ENCODE results near the gene RBM48. TPM values are rescaled to one million over a fixed set of nuclear protein-coding genes. Genes with fewer than 3 reads are reported as not detected.

RBM48 gene
- total and polyA plus RNA-seq, 9 of the 15 experiments (the other 6 are each of a cell fraction or from before 2014, with no cell fraction given): 9.9 to 35.1 (median 16.3) TPM

GRCh38 chr7:92547579-92547978 lies 19.0 kb downstream of the RBM48 start:
- no peak overlapping the region for H3K4me3 ChIP-seq
- no peak overlapping the region for H3K27ac ChIP-seq (ENCODE audit: extremely low read depth, low read depth, low read length)
- ChIA-PET CTCF (ENCODE audit: low intra/inter-chr PET ratio) (no interaction called here), POLR2A (interaction anchor here (0.9 kb wide), 1 partner anchor 37 kb away, joined by 3 read pairs; no protein-coding TSS in a partner anchor)
- no peaks in the 10 kb centered on the region for H4K20me1 ChIP-seq (replicated peaks; ENCODE audit: control insufficient read depth, insufficient read depth, low read length)
- no peak for TF ChIP-seq SIRT6 (IDR thresholded peaks at IDR 0.05; ENCODE audit: low read depth, low read length)
- no peak for TF ChIP-seq RFX5 (IDR thresholded peaks at IDR 0.05; ENCODE audit: low read depth, low read length)
- no peak for TF ChIP-seq ZNF143 (CRISPR knock-in tag; IDR thresholded peaks at IDR 0.05)
- no peak for TF ChIP-seq ZKSCAN1 (IDR thresholded peaks at IDR 0.05; ENCODE audit: low read depth, low read length)
- no peak for TF ChIP-seq SUPT5H (IDR thresholded peaks at IDR 0.05)
- TF ChIP-seq ZBED1 (IDR thresholded peaks at IDR 0.05): no peak
- no peak for TF ChIP-seq ETV6 (IDR thresholded peaks at IDR 0.05; ENCODE audit: borderline replicate concordance in 1 of 2, low read depth in 2 of 2, low read length in 1 of 2)
- TF ChIP-seq ETV6 (CRISPR knock-in tag; IDR thresholded peaks at IDR 0.05; ENCODE audit: borderline replicate concordance): no peak
- no peak for TF ChIP-seq ZBTB9 (CRISPR knock-in tag; IDR thresholded peaks at IDR 0.05)
- no peak for TF ChIP-seq POLR2AphosphoS2 (IDR thresholded peaks at IDR 0.05; ENCODE audit: low read length)
- WGBS (ENCODE audit: insufficient coverage, low coverage, missing lambda C conversion rate): 10% methylated on average over 6 of the region's 6 CpGs
- H3K4me1 ChIP-seq (replicated peaks in 1 of 2; ENCODE audit: control insufficient read depth in 2 of 2, insufficient read depth in 2 of 2, low read length in 2 of 2): peaks cover 0 to 6% of the 10 kb centered on the region in 2 experiments; a peak in 1 of 5 replicates
- FAIRE-seq (no peak), DNase-seq (ENCODE audit: extremely low read depth in 1 of 4, low spot score in 3 of 4) (no peak), ATAC-seq (no peak; the same call in 2 of the 3 replicates)
- H3K79me2 ChIP-seq (ENCODE audit: control insufficient read depth, insufficient read depth, low read length): no peaks in the 10 kb centered on the region
- H3K9ac ChIP-seq (ENCODE audit: insufficient read depth in 1 of 2, low read depth in 2 of 2, low read length in 2 of 2): no peak overlapping the region; a peak in 1 of 4 replicates
- intact Hi-C loops (cut with micrococcal nuclease): no loop called here
- BruUV-seq (replicated peaks): no TSS peak
- H3K4me2 ChIP-seq (ENCODE audit: insufficient read depth, low read length): no peak overlapping the region
- in situ Hi-C loops (cut with MboI): no loop called here
- H3K9me1 ChIP-seq (ENCODE audit: control insufficient read depth, insufficient read depth, low read length): no peaks in the 10 kb centered on the region
- no peaks in the 10 kb centered on the region for H3K9me3 ChIP-seq (replicated peaks; ENCODE audit: control insufficient read depth, insufficient read depth, low read depth, low read length)
- H3K36me3 ChIP-seq (ENCODE audit: control insufficient read depth, insufficient read depth, low read length): no peaks in the 10 kb centered on the region
- H3K27me3 ChIP-seq (ENCODE audit: control insufficient read depth in 2 of 2, insufficient read depth in 2 of 2, low read length in 2 of 2): peaks cover 0 to 16% of the 10 kb centered on the region in 2 experiments; a peak in 3 of 5 replicates
- 0 out of 2 replicates have a peak overlapping the region, but pooled peaks have one; percentile 33 for H2AFZ ChIP-seq (ENCODE audit: low read depth, low read length)
